Neural cell (in vitro differentiated cells): ENCODE measurements around the gene TTYH1.

Experiments
- CTCF ChIP-seq: fragments of 450-650 bp; IDR thresholded peaks from 2 replicates; pipeline ENCODE4 v1.5.1; 2014; ENCODE audit warnings: antibody characterized with exemption, mild to moderate bottlenecking, moderate library complexity; ENCODE audit not compliant: poor library complexity, severe bottlenecking
- EP300 ChIP-seq: fragments of 450-650 bp; conservative IDR thresholded peaks from 2 replicates; pipeline ENCODE4 v1.6.1; 2014; ENCODE audit warnings: antibody characterized with exemption, mild to moderate bottlenecking, moderate library complexity; ENCODE audit not compliant: poor library complexity, severe bottlenecking
- EZH2 ChIP-seq: fragments of 200-600, 300-800 bp; shearing (Covaris generic), sonication (generic); IDR thresholded peaks from 2 replicates; pipeline ENCODE4 v1.6.1; 2014; ENCODE audit warnings: antibody characterized with exemption, low read length, borderline replicate concordance, mild to moderate bottlenecking; ENCODE audit not compliant: insufficient read depth, poor library complexity, severe bottlenecking
- MXI1 ChIP-seq: fragments of 450-650 bp; conservative IDR thresholded peaks from 2 replicates; pipeline ENCODE4 v1.6.1; 2014; ENCODE audit warnings: antibody characterized with exemption, mild to moderate bottlenecking; ENCODE audit not compliant: poor library complexity, severe bottlenecking
- POLR2AphosphoS5 ChIP-seq: IDR thresholded peaks from 2 replicates; pipeline ENCODE4 v1.6.1; 2012
- RAD21 ChIP-seq: fragments of 450-650 bp; conservative IDR thresholded peaks from 2 replicates; pipeline ENCODE4 v1.6.1; 2014; ENCODE audit warnings: antibody characterized with exemption, mild to moderate bottlenecking, moderate library complexity
- REST ChIP-seq: IDR thresholded peaks from 2 replicates; pipeline ENCODE4 v1.6.1; 2012; ENCODE audit warnings: borderline replicate concordance
- SMC3 ChIP-seq: fragments of 450-650 bp; conservative IDR thresholded peaks from 2 replicates; pipeline ENCODE4 v1.6.1; 2014; ENCODE audit warnings: antibody characterized with exemption, mild to moderate bottlenecking, moderate library complexity; ENCODE audit not compliant: poor library complexity
- TAF1 ChIP-seq: IDR thresholded peaks from 2 replicates; pipeline ENCODE4 v1.6.1; 2012; ENCODE audit warnings: low read depth

GRCh38 chr19:54481326-54481930 lies 66.2 kb downstream of the TTYH1 start:
- TF ChIP-seq CTCF (peak; percentile 78), TAF1 (no peak), POLR2AphosphoS5 (no peak), SMC3 (peak; percentile 66), EZH2 (no peak), EP300 (no peak), MXI1 (no peak), REST (no peak), RAD21 (peak; percentile 68)
